GM12801 (cell line): ENCODE data around the gene SRMS.

Experiments used
- CTCF ChIP-seq: IDR thresholded peaks from one replicate; pipeline ENCODE4 v1.5.1; 2011; ENCODE audit warnings: control low read depth; ENCODE audit not compliant: insufficient read length; ENCODE audit errors: extremely low read depth

SRMS gene

DNA sequence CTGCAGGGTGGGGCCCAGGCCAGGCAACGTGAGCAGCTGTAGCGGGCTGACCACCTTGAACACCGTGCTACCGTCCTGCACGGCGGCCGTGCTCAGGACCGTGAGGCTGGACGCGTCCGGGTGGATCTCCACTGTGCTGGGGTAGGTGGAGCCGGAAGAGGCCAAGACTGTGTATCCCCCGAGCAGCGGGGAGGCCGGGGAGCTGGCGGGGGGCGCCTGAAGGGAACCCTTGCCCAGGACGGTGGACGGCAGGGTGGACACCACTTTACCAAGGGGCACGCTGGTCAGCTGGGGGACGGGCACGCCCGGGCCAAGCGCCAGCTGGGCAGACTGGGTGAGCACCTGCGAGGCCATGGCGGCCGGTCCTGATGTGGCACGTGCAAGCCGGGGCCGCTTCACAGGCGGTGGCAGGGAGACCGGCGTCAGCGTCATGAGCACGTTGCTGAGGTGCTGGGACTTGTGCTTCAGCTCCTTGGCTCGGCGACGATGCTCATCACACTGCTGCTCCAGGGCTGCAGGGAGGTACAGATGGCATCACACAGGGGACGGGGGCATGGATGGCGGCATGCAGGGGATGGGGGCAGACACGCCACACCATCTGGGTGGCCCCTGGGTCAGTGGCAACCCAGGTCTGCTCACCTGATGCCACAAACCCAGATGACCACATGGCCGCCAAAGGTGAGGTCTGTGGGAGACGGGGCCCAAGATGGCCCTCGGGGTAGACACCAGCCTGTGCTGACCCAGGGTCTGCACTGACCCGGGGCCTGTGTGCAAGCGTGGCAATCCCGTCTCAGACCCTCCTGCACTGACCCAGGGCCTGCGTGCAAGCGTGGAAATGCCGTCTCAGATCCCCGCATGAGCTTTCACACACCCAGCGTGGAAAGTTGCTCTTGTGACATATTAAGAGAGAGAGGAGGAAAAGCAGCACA is 42.9 kb upstream of the SRMS start:
- TF ChIP-seq CTCF = no peak

- TF ChIP-seq CTCF = no peak
These were observed 42.0 kb upstream of the SRMS start for GRCh38 chr20:63589261-63590217.

- TF ChIP-seq CTCF = no peak
These were observed 41.1 kb upstream of the SRMS start for GRCh38 chr20:63588641-63589041.

- TF ChIP-seq CTCF = no peak
These were observed 40.4 kb upstream of the SRMS start for GRCh38 chr20:63587776-63588591.

DNA sequence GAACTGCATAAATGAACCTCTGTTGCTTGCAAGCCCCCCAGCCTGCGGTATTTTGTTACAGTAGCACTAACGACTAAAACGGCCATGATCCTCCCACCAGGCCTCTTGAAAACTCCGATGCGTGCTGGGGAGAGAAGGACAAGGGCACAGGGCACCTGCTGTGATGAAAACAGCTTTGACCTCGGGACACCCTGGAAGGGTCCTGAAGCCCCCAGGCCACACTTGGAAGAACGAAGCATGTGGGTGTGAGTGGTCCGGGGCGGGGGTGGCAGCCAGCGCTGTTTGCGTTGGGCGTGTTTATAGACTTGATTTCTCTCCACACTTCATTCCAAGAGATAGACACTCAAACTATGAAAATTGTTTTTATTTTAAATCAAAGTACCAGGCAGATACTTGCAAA is 39.7 kb upstream of the SRMS start:
- no peak for TF ChIP-seq CTCF

GRCh38 chr20:63586797-63587196 is 39.2 kb upstream of the SRMS start:
- TF ChIP-seq CTCF = no peak
